RWPE1 (cell line): ENCODE measurements around the gene IKBIP.
"Not testable (repeated sequence)": the region's sequence is repeated elsewhere in the genome, so short reads cannot be mapped to it uniquely, and the experiment has no call there.

Experiments used
- CTCF ChIA-PET: fragments of 350-600 bp; sonication (Branson Sonifier 250); formaldehyde crosslinking; extraction: SDS; loops from one replicate; lab custom pipeline; 2021; lab: Yijun Ruan, JAX
- POLR2A ChIA-PET: fragments of 400-600 bp; formaldehyde crosslinking; extraction: SDS; loops from one replicate; lab custom pipeline; 2020; ENCODE audit warnings: antibody characterized with exemption; ENCODE audit not compliant: low non-redundant PET; lab: Yijun Ruan, JAX
- DNase-seq: peaks from one replicate; pipeline ENCODE4 v3.0.0; 2012; ENCODE audit warnings: low spot score
- H3K27ac ChIP-seq: fragments of 450-650 bp; 2 replicates; pipeline ENCODE4 v1.5.1; 2017
- TF ChIP-seq, protein P1 (sequence below): fragments of 450-650 bp; conservative IDR thresholded peaks from 2 replicates; pipeline ENCODE4 v1.5.1; 2017; ENCODE audit warnings: low read depth, mild to moderate bottlenecking

Gene IKBIP

DNA sequence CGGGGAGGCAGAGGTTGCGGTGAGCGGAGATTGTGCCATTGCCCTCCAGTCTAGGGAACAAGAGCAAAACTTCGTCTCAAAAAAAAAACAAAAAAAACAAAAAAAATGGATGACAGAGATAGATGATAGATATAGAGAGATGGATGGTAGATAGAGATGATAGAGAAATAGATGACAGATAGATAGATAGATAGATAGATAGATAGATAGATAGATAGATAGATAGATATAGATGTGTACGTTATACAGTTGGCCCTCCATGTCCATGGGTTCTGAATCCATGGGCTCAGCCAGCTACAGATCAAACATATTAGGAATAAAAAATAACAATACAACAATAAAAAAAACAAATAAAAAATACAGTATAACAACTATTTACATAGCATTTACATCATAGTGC is 63.9 kb downstream of the IKBIP start:
- ChIA-PET POLR2A (interaction anchor here (0.6 kb wide), 1 partner anchor 14 kb away, joined by 5 read pairs; no protein-coding TSS in a partner anchor), CTCF (interaction anchor here (0.5 to 0.6 kb wide), 3 partner anchors 52 to 1433 kb away, joined by 3 to 6 read pairs (median 5); no protein-coding TSS in a partner anchor)
- TF ChIP-seq, protein P1, sequence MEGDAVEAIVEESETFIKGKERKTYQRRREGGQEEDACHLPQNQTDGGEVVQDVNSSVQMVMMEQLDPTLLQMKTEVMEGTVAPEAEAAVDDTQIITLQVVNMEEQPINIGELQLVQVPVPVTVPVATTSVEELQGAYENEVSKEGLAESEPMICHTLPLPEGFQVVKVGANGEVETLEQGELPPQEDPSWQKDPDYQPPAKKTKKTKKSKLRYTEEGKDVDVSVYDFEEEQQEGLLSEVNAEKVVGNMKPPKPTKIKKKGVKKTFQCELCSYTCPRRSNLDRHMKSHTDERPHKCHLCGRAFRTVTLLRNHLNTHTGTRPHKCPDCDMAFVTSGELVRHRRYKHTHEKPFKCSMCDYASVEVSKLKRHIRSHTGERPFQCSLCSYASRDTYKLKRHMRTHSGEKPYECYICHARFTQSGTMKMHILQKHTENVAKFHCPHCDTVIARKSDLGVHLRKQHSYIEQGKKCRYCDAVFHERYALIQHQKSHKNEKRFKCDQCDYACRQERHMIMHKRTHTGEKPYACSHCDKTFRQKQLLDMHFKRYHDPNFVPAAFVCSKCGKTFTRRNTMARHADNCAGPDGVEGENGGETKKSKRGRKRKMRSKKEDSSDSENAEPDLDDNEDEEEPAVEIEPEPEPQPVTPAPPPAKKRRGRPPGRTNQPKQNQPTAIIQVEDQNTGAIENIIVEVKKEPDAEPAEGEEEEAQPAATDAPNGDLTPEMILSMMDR = no peak

DNA sequence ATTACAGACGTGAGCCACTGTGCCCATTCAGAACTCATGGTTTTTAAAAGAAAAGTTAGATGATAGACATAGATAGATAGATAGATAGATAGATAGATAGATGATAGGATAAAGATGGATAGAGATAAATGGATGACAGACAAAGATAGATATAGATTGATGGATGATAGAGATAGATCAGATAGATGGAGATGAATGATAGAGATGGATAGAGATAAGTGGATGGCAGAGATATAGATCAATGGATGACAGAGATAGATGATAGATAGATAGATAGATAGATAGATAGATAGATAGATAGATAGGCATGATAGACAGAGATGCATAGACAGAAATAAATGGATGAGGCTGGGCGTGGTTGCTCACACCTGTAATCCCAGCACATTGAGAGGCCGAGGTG is 64.8 kb downstream of the IKBIP start:
- TF ChIP-seq, protein P1 = no peak
- POLR2A ChIA-PET = no interaction called here
- H3K27ac ChIP-seq = no peak overlapping the region
- DNase-seq = no peak
- CTCF ChIA-PET = no interaction called here

More for the DNA sequence above, 63.9 kb downstream of the IKBIP start:
- H3K27ac ChIP-seq = no peak overlapping the region
- DNase-seq = no peak

DNA sequence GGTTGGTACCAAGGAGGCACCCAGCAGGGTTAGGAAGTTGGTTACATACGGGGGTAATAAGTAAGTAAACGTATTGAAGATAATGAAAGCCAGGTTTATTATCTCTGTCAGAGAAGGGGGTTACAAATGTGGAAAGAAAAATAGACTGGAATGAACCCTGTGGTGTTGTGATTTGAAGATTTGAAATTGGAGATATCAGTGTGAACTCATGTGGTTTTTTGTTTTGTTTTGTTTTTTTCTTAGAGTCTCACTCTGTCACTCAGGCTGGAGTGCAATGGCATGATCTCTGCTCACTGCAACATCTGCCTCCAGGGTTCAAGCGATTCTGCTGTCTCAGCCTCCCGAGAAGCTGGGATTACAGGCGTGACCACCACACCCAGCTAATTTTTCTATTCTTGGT is 65.2 kb downstream of the IKBIP start:
- TF ChIP-seq, protein P1 = no peak
- no peak overlapping the region for H3K27ac ChIP-seq
- CTCF ChIA-PET = no interaction called here
- DNase-seq = no peak
- POLR2A ChIA-PET = no interaction called here

DNA sequence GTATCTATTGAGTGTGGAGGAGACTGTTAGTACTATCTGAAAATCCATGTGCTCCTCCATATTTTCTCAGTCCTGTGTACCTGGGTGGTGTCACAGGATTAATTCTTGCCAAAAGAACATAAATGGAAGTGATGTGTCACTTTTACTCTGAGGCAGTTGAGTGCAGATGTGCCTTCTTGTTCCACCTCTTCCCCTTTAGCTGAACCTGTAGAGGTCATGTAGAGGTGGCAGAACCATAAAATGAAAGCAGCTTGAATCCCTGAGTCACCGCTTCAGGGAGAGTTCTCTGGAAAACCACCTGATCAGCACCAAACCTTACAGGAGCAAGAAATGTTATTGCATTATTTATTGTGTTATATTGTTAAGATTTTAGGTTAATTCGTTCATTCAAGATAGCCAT is 65.8 kb downstream of the IKBIP start:
- TF ChIP-seq, protein P1 = no peak
- POLR2A ChIA-PET = no interaction called here
- DNase-seq = no peak
- CTCF ChIA-PET = interaction anchor here (2.1 kb wide), 1 partner anchor 12 kb away, joined by 11 read pairs; no protein-coding TSS in a partner anchor
- no peak overlapping the region for H3K27ac ChIP-seq

DNA sequence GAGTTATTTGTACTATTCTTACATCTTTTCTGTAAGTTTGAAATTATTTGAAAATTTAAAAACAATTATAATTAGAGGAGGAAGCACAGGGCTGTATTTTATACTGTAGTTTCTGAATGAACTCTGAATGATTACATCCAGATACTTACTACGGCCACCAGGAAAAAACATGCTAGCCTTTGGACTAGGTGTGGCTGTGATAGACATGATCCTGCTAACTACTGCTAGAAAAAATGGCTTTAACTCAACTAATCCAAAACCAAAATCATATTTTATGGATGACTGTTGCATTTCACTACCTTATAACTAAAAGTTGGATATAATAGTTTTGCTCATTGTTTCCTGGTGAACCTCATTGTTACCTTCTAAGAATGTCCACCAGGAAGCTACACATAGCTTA is 66.2 kb downstream of the IKBIP start:
- ChIA-PET POLR2A (no interaction called here), CTCF (interaction anchor here (2.1 kb wide), 1 partner anchor 12 kb away, joined by 11 read pairs; no protein-coding TSS in a partner anchor)
- no peak overlapping the region for H3K27ac ChIP-seq
- DNase-seq = no peak
- TF ChIP-seq, protein P1 = no peak

DNA sequence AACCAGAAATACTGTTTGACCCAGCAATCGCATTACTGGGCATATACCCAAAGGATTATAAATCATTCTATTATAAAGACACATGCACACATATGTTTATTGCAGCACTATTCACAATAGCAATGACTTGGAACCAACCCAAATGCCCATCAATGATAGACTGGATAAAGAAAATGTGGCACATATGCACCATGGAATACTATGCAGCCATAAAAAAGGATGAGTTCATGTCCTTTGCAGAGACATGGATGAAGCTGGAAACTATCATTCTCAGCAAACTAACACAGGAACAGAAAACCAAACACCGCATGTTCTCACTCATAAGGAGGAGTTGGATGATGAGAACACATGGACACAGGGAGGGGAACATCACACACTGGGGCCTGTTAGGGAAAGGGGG is 67.8 kb downstream of the IKBIP start:
- CTCF ChIA-PET = interaction anchor here (2.1 kb wide), 1 partner anchor 10 kb away, joined by 11 read pairs; no protein-coding TSS in a partner anchor
- H3K27ac ChIP-seq, DNase-seq, POLR2A ChIA-PET: not testable (repeated sequence)

DNA sequence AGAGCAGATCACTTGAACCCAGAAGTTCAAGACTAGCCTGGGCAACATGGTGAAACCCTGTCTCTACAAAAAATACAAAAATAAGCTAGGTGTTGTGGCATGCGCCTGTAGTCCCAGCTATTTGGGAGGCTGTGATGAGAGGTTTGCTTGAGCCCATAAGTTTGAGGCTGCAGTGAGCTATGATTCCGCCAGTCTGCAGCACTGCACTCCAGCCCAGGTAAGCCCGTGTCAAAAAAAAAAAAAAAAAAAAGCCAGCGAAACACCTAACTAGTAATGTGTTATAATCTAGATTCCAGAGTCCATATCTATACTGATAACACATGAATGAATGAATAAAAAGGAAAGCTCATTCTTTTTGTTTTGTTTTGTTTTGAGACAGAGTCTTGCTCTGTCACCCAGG is 69.6 kb downstream of the IKBIP start:
- ChIA-PET CTCF (interaction anchor here (1.0 kb wide), 1 partner anchor 8 kb away, joined by 5 read pairs; no protein-coding TSS in a partner anchor), POLR2A (interaction anchor here (0.6 kb wide), 1 partner anchor 12 kb away, joined by 5 read pairs; no protein-coding TSS in a partner anchor)
- no peak for DNase-seq
- H3K27ac ChIP-seq = no peak overlapping the region
- TF ChIP-seq, protein P1 = no peak
